Fibroblast of skin of right biceps (primary cell): ENCODE results near the gene CXCL10.
A peak's percentile ranks its signal among the peaks of the same experiment; 100 is the strongest.
"Not testable (repeated sequence)": the region's sequence is repeated elsewhere in the genome, so short reads cannot be mapped to it uniquely, and the experiment has no call there.

Source experiments
- DNase-seq: peaks from one replicate; pipeline ENCODE4 v3.0.0-alpha.2; 2013

The CXCL10 gene

DNA sequence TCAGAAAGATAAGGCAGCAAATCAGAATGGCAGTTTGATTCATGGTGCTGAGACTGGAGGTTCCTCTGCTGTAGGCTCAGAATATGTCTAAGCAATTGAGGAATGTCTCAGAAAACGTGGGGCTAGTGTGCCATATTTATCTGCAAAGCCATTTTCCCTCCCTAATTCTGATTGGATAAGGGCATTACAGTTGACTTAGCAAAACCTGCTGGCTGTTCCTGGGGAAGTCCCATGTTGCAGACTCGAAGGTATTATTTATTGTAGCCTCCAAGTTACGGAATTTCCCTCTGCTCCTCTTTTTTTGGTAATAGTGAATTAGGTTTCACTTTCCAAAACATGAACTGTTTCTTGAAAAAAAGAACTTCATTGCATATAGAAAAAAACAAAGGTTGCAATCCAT is at the start of gene CXCL10:
Gene CXCL10 (minus strand): TSS at position 109 of the 400 bp plus-strand sequence. CDS start 66 bp downstream, at position 43.
- DNase-seq = no peak

DNA sequence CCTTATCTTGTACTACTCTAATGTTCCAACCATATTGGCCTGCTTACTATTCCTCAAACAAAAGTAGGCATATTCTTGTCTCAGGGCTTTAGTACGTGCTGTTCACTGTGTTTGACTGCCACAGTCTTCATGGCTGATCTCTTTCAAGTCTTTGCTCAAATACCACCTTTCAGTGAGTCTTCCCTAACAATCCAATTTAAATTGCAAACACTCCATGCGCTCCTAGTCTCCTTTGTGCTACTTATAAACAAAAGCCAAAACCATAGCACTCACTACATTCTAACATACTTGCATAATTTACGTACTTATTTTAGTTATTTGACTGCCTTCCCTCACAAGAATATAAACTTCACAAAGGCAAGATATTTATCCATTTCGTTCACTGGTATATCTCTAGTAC is 49.5 kb upstream of the CXCL10 start:
- no peak for DNase-seq

DNA sequence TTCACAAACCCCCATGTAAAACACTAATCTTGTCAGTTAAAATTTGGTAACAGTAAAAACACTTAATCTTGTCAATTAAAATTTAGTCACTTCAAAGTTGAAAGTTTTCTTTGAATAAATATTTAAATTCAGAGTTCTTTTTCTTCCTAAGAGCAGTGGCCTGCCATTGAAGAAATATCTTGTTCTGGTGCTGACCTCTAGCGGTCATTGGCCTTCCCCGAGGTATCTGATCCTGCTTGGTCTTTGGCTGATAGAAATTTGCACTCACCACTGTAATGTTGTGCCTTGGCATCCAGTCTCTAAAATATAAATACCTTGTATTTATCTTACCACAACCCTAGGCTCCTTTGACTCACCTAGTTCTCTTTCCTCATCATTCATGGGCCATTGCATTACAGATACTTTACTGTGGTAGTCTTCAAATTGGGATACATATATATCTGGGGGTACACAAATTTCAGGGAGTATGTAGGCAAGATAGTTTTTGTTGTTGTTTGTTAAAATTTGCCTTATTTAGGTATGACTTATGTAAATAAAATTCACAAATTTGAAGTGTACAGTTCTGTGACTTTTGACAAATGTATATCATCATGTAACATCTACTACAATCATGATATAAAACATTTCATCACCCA is 44.5 kb upstream of the CXCL10 start:
- peak; percentile 64 for DNase-seq

DNA sequence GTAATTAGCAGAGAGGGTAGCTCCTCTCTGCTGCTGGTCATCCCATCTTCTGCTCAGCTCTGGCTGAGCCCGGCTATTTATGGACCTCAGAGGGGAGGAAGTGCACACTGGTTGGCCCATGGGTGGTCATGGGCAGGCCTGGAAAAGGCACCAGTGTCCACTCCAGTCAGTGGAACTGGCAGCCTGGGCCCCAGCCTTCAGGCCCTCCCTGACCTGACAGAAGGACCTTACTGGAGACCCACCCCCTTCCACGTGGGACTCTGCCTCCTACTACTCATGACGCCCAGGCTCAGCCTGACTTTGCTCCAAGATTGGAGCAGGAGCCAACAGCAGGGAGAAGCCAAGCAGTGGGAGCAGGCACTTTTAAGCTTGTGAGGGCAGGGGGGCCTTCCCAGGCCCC is 43.2 kb upstream of the CXCL10 start:
- DNase-seq = no peak

DNA sequence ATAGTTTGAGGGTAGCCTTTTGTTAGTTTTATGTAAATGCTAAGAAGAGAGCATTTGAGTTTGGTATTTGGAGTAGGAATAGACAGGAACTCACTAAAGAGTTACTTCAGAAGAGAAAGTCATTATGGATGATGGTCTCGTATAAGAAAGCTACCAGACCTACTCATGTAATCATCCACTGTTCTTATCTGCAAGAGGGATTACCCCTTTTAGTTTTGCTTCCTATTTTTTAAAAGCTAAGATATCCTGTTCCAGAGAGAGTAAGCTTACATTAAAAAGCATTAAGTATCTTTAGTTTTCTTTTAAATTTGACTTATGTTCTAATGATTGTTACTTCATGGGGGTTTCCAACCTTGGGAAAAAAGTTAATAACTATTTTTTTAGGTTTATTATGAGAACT is 38.7 kb upstream of the CXCL10 start:
- DNase-seq = no peak

DNA sequence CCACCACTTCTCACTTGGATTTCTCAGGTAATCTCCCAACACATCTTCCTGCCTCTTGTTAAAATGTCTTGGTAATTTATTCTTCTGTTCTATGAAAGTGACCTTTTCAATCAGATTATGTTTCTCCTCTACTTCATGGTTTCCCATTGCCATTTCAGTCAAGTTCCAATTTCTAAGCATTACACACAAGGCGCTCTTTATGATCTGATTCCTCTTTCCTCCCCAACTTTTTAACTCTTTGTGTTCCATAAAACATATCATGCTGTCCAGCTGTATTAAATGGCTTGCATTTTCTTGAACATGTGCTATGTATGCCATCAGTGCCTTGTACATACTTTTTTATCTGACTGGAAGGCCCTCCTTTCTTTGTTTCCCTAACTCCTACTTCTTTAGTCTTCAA is 38.1 kb upstream of the CXCL10 start:
- DNase-seq = no peak

DNA sequence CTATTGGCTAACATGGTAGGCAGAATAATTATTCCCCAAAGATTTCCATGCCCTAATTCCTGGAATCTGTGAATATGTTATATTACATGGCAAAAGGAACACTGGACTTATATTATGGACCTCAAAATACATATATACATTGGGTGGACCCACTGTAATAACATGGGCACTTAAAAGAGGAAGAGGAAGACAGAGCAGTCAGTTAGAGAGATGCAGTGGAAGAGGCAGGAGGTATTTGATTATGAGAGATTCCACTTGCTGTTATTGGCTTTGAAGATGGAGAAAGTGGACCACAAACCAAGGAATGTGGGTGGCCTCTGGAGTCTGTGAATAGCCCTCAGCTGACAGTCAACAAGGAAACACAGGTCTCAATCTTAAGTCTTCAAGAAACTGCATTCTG is 37.2 kb upstream of the CXCL10 start:
- DNase-seq = no peak

DNA sequence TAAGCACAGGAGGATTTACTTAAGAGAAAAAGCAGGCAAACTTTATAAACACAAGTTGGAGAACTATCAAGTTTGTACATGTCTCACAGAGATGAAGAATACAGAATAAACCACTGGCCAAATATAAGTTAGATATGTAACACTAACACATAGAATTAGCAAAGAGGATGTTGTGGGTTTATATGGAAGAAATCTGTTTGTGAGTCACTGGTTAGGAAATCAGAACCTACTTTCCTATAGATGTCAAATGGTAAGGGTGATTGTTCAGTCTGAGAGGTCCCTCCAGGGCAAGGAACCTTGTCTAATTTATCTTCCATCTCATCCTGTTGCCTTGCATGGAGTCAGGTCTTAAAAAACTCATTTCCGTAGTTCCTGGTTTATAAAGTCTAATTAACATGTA is 36.5 kb upstream of the CXCL10 start:
- DNase-seq = peak; percentile 2

DNA sequence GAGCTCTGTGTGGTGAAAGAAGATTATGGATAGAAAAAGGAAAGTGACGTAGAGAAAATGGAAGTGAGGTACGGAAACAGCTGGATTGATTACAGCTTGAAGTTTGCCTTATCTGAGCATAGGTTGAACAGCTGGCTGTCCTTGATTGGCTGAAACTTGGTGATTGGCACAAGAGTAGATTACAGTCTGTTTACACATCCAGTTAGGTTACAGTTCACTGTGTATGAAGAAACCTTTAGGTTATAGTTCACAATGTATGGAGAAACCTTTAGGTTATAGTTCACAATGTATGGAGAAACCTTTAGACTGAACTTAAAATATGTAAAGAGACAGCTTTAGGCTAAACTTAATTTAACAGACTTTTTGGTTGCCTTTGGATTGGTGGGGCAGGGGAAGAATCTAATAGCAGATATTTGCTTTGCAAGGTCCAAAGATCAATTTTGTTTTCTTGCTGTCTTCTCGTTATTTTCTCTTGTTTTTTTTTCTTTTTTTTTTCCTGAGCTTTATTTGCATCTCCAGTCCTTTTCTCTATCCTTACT is 35.7 kb upstream of the CXCL10 start:
- no peak for DNase-seq

DNA sequence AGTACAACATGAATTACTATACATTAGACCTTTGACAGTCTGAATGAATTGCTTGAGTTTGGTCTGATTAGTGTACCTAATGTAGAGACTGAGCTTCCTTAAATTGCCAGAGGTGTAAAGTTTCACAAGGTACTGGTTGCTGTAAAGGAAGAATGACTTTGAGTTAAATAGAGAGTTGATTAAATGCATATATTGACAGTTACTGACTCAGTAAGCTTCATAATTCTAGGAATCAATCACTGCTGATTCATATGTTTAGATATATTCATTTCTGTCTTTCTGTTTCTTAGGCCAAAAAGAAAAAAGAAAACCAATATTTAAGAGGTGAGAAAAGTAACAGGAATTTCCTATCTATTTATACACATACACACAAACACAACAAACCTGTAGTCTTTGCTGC is 35.0 kb upstream of the CXCL10 start:
- DNase-seq = no peak

DNA sequence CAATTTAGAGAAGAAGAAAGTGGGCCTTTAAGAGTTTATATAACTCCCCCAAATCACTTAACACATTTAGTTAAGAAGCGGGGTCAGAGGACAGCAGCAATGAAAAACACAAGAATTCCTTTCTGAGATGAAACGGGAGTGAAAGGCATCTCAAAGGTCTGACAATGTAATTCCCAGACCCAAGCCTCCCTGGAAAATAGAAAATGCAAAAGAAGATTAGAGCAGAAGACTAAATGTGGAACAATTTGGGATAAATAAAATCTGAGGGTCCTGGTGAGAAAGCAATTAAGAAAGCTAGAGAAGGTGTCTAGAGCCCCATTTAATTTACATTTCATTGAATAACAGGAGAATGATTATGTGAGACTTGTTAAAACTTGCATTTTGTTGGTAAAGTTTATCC is 32.1 kb upstream of the CXCL10 start:
- DNase-seq = no peak

DNA sequence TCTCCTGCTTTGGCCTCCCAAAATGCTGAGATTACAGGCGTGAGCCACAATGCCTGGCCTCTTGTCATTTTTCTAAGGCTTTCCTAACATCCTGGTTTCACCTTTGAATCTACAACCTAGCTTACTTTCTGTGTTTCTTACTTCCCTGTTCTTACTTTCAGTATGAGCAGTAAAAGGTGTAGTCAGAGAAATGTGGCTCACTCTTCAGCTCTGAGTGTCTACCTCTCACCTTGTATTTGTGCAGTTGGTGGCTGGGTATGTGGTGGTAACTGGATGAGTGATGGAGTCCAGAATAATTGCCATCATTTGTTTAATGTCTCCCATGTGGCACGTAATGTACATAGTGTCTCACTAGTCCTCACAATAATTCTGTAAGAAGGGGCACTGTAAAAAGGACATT is 31.7 kb upstream of the CXCL10 start:
- DNase-seq = no peak

DNA sequence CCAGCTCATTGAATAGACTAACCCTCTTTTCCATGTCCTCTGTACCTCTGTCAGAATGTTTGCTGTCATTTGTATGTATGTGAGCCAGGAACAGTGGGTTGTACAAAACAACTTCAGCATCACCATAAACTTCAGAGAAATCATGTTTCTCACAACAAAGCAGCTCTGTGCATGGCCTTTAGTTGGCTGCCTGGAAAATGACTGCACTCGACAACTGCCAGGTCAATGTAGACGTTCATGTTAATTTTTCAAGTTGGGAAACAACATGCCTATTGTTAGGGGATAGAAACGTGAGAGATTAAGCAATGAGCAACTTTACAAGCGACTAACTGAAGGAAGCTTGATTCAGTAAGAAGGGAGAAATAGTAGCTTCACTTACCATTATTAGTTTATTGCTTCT is 30.4 kb upstream of the CXCL10 start:
- DNase-seq = no peak

DNA sequence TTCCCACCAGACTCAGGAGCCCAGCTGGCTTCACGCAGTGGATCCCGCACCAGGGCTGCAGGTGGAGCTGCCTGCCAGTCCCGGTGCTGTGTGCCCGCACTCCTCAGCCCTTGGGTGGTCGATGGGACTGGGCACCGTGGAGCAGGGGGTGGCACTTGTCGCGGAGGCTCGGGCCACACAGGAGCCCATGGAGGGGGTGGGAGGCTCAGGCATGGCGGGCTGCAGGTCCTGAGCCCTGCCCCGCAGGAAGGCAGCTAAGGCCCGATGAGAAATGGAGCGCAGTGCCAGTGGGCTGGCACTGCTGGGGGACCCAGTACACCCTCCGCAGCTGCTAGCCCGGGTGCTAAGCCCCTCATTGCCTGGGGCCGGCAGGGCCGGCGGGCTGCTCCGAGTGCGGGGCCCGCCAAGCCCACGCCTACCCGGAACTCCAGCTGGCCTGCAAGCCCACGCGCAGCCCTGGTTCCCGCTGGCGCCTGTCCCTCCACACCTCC is 27.3 kb upstream of the CXCL10 start:
- DNase-seq = not testable (repeated sequence)

DNA sequence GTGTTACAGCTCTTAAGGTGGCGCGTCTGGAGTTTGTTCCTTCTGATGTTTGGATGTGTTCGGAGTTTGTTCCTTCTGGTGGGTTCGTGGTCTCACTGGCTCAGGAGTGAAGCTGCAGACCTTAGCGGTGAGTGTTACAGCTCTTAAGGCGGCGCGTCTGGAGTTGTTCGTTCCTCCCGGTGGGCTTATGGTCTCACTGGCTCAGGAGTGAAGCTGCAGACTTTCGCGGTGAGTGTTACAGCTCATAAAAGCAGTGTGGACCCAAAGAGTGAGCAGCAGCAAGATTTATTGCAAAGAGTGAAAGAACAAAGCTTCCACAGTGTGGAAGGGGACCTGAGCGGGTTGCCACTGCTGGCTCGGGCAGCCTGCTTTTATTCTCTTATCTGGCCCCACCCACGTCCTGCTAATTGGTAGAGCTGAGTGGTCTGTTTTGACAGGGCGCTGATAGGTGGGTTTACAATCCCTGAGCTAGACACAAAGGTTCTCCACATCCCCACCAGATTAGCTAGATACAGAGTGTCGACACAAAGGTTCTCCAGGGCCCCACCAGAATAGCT is 26.6 kb upstream of the CXCL10 start:
- DNase-seq = not testable (repeated sequence)

DNA sequence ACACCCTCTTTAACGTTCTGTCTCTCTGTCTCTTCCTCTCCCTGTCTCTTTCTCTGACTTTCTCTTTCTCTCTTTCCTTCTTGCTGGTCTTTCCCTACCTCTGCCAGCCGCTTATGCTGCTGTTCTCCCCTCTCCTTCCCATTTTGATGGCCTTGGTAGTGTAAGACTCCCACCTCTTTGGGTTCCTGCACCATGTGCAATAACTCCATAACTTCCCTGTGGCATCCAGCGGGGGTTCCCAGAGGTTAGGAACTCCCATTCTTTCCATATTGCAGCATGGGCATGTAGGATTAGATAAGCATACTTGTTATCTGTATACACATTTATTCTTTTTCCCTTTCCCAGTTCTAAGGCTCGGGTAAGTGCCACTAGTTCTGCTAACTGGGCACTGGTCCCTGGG is 21.4 kb upstream of the CXCL10 start:
- not testable (repeated sequence) for DNase-seq

DNA sequence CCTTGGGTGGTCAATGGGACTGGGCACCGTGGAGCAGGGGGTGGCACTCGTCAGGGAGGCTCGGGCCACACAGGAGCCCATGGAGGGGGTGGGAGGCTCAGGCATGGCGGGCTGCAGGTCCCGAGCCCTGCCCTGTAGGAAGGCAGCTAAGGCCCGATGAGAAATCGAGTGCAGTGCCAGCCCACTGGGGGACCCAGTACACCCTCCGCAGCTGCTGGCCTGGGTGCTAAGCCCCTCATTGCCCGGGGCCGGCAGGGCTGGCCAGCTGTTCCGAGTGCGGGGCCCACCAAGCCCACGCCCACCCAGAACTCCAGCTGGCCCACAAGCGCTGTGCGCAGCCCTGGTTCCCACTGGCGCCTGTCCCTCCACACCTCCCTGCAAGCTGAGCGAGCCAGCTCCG is 20.0 kb upstream of the CXCL10 start:
- DNase-seq = not testable (repeated sequence)

DNA sequence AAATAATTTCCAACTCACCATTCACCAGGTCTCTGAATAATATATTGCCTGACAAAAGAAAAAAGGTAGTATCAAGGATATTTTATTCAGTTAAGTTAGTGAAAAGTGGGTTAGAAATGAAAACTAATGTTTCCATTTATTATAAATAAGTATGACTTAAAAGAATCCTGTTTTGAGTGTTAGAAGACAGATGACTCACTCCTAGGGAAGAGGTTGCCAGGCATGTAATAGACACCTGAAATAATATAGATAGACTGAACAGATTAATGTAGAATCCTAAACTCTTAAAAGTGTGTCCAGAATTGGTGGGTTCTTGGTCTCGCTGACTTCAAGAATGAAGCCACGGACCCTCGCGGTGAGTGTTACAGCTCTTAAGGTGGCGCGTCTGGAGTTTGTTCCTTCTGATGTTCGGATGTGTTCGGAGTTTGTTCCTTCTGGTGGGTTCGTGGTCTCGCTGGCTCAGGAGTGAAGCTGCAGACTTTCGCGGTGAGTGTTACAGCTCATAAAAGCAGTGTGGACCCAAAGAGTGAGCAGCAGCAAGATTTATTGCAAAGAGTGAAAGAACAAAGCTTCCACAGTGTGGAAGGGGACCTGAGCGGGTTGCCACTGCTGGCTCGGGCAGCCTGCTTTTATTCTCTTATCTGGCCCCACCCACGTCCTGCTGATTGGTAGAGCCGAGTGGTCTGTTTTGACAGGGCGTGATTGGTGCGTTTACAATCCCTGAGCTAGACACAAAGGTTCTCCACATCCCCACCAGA is 19.1 kb upstream of the CXCL10 start:
- DNase-seq = peak; percentile 4

DNA sequence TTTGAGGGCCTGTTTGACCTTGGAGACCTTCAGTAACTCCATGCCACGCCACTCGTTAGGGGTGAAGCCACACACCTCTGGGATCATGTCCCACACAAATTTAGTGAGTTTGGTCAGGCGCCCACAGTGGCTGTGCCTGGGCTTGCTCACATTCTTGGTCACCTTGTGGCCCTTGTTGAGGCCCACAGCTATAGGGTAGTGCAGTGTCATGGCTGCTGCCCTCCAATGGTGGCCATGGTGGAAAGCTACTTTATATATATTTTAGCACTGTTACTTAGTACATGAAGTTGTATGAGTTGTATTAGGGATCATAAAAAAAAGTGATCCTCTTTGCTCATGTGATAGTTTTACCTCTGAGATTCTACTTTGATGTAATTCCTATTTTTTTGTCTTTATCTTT is 13.6 kb upstream of the CXCL10 start:
- DNase-seq = no peak

DNA sequence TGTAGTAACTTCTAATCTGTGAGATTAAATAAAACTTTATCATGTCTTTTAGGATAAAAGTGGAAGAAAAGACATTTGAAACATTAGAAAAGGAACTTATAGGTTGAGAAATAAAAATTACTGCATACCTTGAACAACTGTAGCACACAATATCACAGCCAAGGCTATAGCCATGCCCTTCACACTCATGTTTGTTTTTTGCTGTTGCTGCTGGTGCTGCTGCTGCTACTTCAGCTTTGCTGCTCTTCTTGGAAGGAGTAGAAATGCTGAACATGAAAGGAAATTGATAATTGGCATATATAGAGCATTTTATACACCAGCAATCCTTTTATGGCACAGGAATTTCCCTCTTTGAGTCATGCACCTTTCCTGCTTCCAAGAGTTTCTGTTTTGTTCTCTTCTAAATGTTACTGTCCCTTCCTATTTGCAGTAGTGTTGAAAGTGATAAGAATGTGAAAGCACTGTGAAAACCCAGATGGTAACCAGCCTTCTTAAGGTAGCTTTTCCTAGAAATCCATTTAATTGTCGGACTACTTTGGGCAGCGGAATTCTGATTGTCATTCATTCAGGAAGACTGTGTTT is 12.6 kb upstream of the CXCL10 start, which contains the start of gene CXCL11:
Gene CXCL11 (minus strand): TSS at position 272 of the 582 bp plus-strand sequence. CDS start 83 bp downstream, at position 189.
- DNase-seq = no peak

DNA sequence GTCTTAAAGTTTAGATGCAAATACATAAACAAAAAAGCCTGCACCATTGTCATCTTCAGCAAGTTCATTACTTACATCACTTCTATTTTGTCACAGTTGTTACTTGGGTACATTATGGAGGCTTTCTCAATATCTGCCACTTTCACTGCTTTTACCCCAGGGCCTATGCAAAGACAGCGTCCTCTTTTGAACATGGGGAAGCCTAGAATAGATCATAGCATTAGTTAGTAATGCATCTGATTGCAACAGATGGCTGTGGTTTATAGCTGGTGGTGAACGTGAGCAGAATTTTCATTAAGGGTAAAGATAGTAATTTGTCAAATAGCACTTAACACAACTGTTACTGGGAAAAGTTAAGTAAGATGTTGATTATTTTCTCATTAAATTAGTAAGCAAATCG is 11.8 kb upstream of the CXCL10 start:
- DNase-seq = no peak

DNA sequence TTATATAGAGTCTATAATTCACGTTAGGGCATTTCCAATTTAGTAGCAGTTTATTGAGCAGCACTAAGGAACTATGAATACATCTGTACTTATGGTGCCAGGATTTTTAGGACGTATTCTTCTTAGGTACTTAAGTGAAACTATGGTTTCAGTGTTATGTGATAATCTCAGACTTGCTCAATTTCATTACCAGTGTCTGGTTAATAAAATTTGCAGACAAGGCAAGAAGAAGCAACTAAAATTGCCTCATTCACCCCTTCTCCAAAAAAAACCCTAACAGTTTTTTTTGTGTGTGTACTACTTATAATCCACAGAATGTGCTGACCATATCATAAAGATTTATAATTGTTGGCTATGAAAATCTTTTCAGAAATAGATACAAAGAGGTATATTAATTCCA is 6.0 kb upstream of the CXCL10 start:
- no peak for DNase-seq

DNA sequence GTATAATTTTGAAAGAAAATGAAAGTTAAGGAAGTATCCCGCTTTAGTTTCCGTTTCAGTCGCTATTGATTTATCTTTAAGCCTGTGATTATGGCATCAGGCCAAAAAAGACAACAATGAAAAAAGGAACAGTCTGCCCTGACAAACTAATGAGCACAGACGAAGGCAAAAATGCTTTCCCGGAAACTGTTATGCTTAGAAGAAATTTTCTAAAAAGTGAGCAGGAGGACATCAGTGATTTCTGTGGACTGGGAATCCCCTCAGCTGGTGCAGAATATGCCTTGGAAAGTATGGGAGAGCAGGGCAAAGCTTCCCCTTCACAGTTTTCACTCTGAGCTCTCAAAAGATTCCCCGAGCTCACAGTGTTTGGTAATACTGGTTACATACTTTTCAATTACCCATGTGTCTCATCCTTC is 5.1 kb upstream of the CXCL10 start:
- no peak for DNase-seq
